GM12891 (cell line): ENCODE measurements around the gene TPCN2.

Experiments used
- DNase-seq: peaks from one replicate; pipeline ENCODE4 v3.0.0; 2011; ENCODE audit warnings: low spot score; ENCODE audit not compliant: insufficient read length
- FAIRE-seq: peaks from 2 replicates; lab custom pipeline; 2011; peaks lifted over from hg19 to GRCh38; lab: Jason Lieb, UNC
- PAX5 ChIP-seq: IDR thresholded peaks from 2 replicates; pipeline ENCODE4 v1.6.1; 2011; ENCODE audit warnings: low read length, moderate library complexity, mild to moderate bottlenecking; ENCODE audit not compliant: insufficient read depth, severe bottlenecking
- POLR2A ChIP-seq: IDR thresholded peaks from 2 replicates; pipeline ENCODE4 v1.6.1; 2011; ENCODE audit warnings: low read depth, low read length, control low read depth
- POLR2AphosphoS5 ChIP-seq: IDR thresholded peaks from 2 replicates; pipeline ENCODE4 v1.6.1; 2011; ENCODE audit warnings: low read depth, low read length, control low read depth
- POU2F2 ChIP-seq: IDR thresholded peaks from 2 replicates; pipeline ENCODE4 v1.6.1; 2011; ENCODE audit warnings: low read depth, mild to moderate bottlenecking, control low read depth, low read length, moderate library complexity
- SPI1 ChIP-seq: IDR thresholded peaks from 2 replicates; pipeline ENCODE4 v1.6.1; 2011; ENCODE audit warnings: low read depth, low read length, control low read depth
- TAF1 ChIP-seq: IDR thresholded peaks from 2 replicates; pipeline ENCODE4 v1.6.1; 2011; ENCODE audit warnings: low read depth, low read length, control low read depth

Gene TPCN2

DNA sequence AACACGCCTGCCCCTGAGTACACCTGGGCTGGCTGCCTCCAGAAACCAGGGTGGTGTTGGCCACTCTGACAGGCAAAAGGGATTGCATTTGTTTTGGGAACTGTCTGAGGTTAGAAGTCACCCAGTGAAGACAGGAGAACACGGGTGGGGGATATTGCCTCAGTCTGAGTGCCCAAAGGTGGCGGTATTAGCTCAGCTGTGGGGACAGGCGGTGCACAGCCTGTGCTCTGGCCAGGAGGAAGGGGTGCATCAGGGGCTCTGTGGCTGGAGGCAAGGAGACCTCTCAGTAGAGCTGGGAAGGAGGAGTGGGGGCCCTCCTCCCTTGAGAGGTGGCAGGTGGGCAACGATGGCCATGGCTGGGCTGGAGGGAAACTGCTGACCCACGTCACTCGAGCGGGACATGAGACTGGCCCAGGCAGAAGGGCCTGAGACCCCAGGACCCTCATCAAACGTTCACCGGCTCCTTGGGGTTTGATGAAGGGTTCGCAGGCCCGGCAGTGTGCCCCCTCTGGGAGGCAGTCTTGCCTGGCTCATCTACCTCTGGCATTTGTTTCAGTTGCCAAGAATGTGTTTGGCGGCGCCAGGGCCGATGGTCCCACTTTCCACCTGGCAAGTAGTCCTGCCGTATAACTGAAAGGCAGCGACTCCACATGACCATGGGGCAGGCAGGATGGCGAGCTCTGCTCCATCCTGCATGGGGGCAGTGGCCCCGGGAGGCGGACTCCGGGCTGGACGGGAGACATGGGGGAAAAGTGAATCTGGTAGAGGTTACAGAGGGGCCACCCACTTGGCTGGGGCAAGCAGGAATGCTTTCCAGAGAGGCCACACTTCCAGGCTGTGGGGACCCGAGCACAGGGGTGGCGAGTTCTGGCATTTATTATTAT, 54.2 kb downstream of the TPCN2 start:
- TF ChIP-seq POLR2AphosphoS5 (no peak), POLR2A (no peak), TAF1 (no peak), POU2F2 (no peak), PAX5 (no peak), SPI1 (no peak)
- DNase-seq (no peak), FAIRE-seq (no peak)

DNA sequence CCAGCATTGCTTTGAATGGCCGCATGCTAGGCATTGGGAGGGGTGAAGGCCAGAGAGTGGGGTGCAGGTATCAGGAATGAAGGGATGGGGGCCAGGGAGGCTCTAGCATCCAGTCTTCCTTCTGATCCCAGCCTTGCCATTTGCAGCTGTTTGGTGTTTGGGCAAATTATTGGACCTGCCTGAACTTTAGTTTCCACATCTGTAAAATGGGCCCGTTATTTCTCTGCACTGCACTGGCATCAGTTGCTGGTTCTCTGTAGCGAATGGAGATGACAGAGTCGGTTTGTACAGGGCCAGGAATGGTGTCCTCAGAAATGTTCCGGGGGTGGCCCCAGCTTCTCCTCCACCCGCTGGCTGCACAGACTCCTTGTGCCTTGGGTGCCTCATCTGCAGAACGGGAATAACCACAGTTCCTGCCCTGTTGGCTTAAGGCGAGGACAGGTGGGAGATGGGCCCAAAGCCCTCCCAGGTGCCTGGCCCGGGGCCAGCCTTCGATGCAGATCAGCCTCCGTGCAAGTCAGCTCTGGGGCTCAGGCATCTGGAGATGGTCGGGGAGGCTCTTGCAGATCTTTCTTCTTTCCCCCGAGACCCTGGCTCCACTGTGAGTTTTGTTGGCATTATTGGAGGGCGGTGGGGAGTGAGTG, 55.6 kb downstream of the TPCN2 start:
- FAIRE-seq (no peak), DNase-seq (no peak)
- TF ChIP-seq POLR2A = no peak
- TF ChIP-seq TAF1 = no peak
- TF ChIP-seq POLR2AphosphoS5 = no peak
- TF ChIP-seq SPI1 = no peak
- TF ChIP-seq PAX5 = no peak
- TF ChIP-seq POU2F2 = no peak

DNA sequence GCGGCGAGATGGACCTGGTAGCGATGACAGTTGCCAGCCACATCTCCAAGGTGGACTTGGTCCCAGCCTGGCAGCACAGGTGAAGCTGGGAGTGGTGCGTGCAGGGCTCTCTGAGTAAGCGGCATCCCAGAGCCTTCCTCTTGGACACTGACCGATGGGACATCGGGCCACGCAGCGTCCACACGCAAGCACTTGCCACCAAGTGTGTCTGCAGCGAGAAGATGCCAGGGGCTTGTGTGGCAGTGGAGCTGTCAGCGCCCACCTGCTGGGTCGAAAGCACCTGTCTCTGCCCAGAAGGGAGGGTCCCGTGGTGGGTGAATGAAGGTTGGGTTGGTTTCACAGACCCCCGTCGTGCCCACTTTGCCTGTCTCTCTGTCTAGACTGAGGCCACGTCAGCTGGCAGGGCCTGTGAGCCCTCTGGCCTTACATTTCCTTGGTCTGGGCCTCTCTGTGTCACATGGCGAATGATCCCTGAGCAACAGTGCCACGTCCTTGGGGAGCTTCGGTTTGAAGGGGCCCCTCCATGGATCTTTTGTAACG, 56.2 kb downstream of the TPCN2 start:
- no peak for FAIRE-seq
- no peak for DNase-seq

DNA sequence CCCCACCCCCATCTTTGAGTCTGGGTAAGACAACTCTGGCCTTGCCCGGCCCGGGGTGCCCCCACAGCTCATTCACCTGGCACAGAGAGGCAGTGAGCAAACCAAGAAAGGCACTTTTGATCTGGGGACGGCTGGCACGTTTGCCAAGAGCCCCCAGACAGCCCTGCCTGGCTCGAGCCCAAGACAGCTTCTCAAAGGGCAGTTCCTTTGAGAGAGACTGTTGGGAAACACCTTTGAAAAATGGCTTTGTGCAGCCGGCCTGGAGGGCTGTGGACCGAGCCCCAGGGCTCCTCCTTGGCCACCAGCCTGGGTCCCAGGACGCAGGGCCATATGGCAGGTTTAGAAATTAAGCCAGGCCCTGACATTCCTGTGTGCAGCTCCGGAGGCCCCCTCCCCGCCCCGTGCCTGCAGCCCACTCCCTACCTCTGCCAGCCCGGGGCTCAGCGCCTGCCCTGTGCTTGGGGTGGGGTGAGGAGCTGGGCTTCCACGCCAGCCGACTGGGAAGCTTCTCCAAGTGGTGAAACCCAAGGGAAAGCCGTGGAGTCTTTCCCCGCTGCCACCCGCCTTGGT, 56.8 kb downstream of the TPCN2 start:
- DNase-seq (no peak), FAIRE-seq (no peak)
- TF ChIP-seq TAF1 (no peak), PAX5 (no peak), POLR2AphosphoS5 (no peak), SPI1 (no peak), POU2F2 (no peak), POLR2A (no peak)

More for the DNA sequence above, 56.2 kb downstream of the TPCN2 start:
- TF ChIP-seq PAX5 = no peak
- TF ChIP-seq SPI1 = no peak
- TF ChIP-seq POU2F2 = no peak
- no peak for TF ChIP-seq TAF1
- TF ChIP-seq POLR2A = no peak
- TF ChIP-seq POLR2AphosphoS5 = no peak

DNA sequence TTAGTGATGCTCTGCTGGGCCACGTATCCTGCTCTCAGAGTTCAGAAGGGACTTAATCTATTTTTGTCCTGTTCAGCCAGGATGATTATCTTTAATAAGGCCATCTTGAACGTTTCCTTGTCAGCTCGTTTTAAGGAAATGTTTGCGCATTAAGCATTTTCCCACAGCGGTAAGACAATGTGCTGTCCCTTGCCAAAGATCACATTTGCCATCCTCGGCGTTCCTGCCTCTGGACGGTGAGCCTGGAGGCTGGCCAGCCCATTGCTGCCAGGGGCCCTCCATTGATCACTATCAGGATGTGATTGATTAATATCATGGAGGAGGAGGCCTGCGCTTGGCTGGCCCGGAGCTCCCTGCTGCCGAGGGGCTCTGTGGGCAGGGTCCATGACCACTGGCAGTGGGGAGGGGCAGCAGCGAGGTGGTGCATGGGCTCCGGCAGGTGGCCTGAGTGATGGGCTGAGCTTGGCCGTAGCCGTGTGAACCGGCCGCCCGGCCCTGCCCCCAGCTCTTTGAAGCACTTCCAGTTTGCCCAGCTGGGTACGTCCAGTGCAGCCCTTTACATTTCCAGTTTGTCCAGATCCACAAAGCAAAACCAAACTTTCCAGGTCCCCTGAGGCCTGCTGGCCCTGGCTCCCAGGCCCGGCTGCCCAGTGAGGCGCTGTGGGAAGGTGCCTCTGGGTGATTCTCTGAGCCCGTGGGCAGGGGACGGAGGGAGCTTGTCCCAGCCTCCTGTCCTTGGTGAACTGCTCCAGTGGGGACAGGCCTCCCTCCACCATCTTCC, 57.5 kb downstream of the TPCN2 start:
- FAIRE-seq = no peak
- TF ChIP-seq SPI1 (no peak), PAX5 (no peak), TAF1 (no peak), POU2F2 (no peak), POLR2AphosphoS5 (no peak), POLR2A (no peak)
- no peak for DNase-seq

DNA sequence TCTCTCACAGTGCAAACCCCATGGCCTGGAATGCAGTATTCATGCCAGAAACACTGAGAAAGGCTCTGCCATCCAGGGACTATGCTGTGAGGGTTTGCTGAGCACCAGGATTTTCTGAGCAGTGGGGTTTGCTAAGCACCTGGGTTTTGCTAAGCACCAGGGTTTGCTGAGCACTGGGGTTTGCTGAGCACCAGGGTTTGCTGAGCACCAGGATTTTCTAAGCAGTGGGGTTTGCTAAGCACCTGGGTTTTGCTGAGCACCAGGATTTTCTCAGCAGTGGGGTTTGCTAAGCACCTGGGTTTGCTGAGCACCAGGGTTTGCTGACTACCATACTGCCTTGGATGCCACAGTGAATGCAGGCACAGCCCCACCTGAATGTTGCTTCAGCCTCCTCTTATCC, 58.7 kb downstream of the TPCN2 start:
- TF ChIP-seq SPI1 = no peak
- no peak for TF ChIP-seq POLR2AphosphoS5
- no peak for TF ChIP-seq POU2F2
- TF ChIP-seq PAX5 = no peak
- TF ChIP-seq POLR2A = no peak
- no peak for TF ChIP-seq TAF1
- no peak for FAIRE-seq

GRCh38 chr11:69108030-69108429, 59.3 kb downstream of the TPCN2 start:
- FAIRE-seq (no peak), DNase-seq (no peak)
- no peak for TF ChIP-seq TAF1
- no peak for TF ChIP-seq SPI1
- no peak for TF ChIP-seq POLR2AphosphoS5

More for the DNA sequence above, 58.7 kb downstream of the TPCN2 start:
- no peak for DNase-seq

GRCh38 chr11:69108559-69108958, 59.8 kb downstream of the TPCN2 start:
- FAIRE-seq (no peak), DNase-seq (no peak)
- TF ChIP-seq POLR2AphosphoS5 (no peak), POLR2A (no peak), POU2F2 (no peak), SPI1 (no peak), PAX5 (no peak), TAF1 (no peak)

DNA sequence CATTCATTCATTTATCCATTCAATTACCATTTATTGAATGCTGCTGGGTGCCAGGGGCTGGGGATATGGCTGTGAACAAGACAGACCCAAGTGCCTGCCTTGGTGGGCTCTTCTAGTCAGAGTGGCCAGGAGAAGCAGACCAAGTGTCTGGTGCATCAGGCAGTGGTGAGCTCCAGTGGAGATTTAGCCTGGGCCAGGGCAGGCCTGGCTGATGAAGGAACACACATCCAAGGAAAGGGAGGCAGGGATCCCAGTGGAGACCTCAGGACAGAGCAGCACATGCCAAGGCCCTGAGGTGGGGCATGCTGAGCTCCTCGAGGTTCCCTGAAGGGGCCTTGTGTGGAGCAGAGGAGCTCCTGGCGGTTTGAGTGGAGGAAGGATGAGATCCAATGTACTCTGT, 60.4 kb downstream of the TPCN2 start:
- no peak for DNase-seq
- TF ChIP-seq POLR2AphosphoS5 (no peak), POU2F2 (no peak), TAF1 (no peak)
- FAIRE-seq = no peak
